Measurements from ENCODE around the gene PDCD11.
A peak's percentile ranks its signal among the peaks of the same experiment; 100 is the strongest.

Gene PDCD11

GRCh38 chr10:103419101-103419500 lies 22.7 kb downstream of the PDCD11 start:
- DNase-seq = no peak

- DNase-seq = no peak
Measured at GRCh38 chr10:103423748-103424147, 27.3 kb downstream of the PDCD11 start.

- DNase-seq = no peak
Measured at GRCh38 chr10:103427866-103428265, 31.4 kb downstream of the PDCD11 start.

GRCh38 chr10:103428989-103429643 lies 32.7 kb downstream of the PDCD11 start:
- DNase-seq = no peak

- peak; percentile 45 for DNase-seq
Measured at GRCh38 chr10:103429647-103430046, 33.2 kb downstream of the PDCD11 start.

GRCh38 chr10:103431902-103432301 lies 35.5 kb downstream of the PDCD11 start:
- DNase-seq = no peak

GRCh38 chr10:103433858-103434257 lies 37.4 kb downstream of the PDCD11 start:
- DNase-seq = no peak

GRCh38 chr10:103439776-103440175 lies 43.4 kb downstream of the PDCD11 start:
- DNase-seq = no peak

GRCh38 chr10:103440416-103440815 lies 44.0 kb downstream of the PDCD11 start:
- DNase-seq = no peak

- DNase-seq = no peak
Measured at GRCh38 chr10:103441206-103441605, 44.8 kb downstream of the PDCD11 start.

- DNase-seq = no peak
Measured at GRCh38 chr10:103441611-103442010, 45.2 kb downstream of the PDCD11 start.

GRCh38 chr10:103442031-103442461 lies 45.6 kb downstream of the PDCD11 start:
- DNase-seq = no peak

- DNase-seq = no peak
Measured at GRCh38 chr10:103443475-103444185, 47.2 kb downstream of the PDCD11 start.

- no peak for DNase-seq
Measured at GRCh38 chr10:103444478-103444877, 48.1 kb downstream of the PDCD11 start.

GRCh38 chr10:103445366-103445765 lies 48.9 kb downstream of the PDCD11 start:
- no peak for DNase-seq

GRCh38 chr10:103445767-103446567 lies 49.5 kb downstream of the PDCD11 start:
- no peak for DNase-seq

- DNase-seq = no peak
Measured at GRCh38 chr10:103447187-103447586, 50.8 kb downstream of the PDCD11 start.

GRCh38 chr10:103448746-103449145 lies 52.3 kb downstream of the PDCD11 start:
- no peak for DNase-seq

- DNase-seq = no peak
Measured at GRCh38 chr10:103449208-103450144, 53.0 kb downstream of the PDCD11 start.

- DNase-seq = no peak
Measured at GRCh38 chr10:103450201-103450695, 53.8 kb downstream of the PDCD11 start.

- peak; percentile 68 for DNase-seq
Measured at GRCh38 chr10:103451091-103451813, 54.8 kb downstream of the PDCD11 start.
